GM18517 (cell line): ENCODE results near the gene KRT80.

Experiments used
- ATAC-seq: cut with Tn5 transposase; IDR thresholded peaks from one replicate; pipeline ENCODE4 v1.9.1; 2021; ENCODE audit warnings: mild to moderate bottlenecking, moderate library complexity; ENCODE audit not compliant: unreplicated experiment

Gene KRT80

GRCh38 chr12:52229836-52230343 lies 38.1 kb upstream of the KRT80 start:
- ATAC-seq: no peak

GRCh38 chr12:52228931-52229330 lies 37.1 kb upstream of the KRT80 start:
- no peak for ATAC-seq

GRCh38 chr12:52228366-52228765 lies 36.6 kb upstream of the KRT80 start:
- no peak for ATAC-seq

GRCh38 chr12:52227606-52228166 lies 35.9 kb upstream of the KRT80 start:
- ATAC-seq: no peak

- ATAC-seq: no peak
Measured at GRCh38 chr12:52226446-52226845, 34.6 kb upstream of the KRT80 start.

GRCh38 chr12:52225752-52226151 lies 33.9 kb upstream of the KRT80 start:
- ATAC-seq: no peak

GRCh38 chr12:52224151-52224550 lies 32.3 kb upstream of the KRT80 start:
- no peak for ATAC-seq

GRCh38 chr12:52223406-52224039 lies 31.7 kb upstream of the KRT80 start:
- no peak for ATAC-seq

- no peak for ATAC-seq
Measured at GRCh38 chr12:52222692-52223091, 30.9 kb upstream of the KRT80 start.

- no peak for ATAC-seq
Measured at GRCh38 chr12:52221912-52222457, 30.2 kb upstream of the KRT80 start.

- no peak for ATAC-seq
Measured at GRCh38 chr12:52221070-52221781, 29.4 kb upstream of the KRT80 start.

- ATAC-seq: no peak
Measured at GRCh38 chr12:52220477-52220876, 28.7 kb upstream of the KRT80 start.

- ATAC-seq: no peak
Measured at GRCh38 chr12:52218001-52218400, 26.2 kb upstream of the KRT80 start.

GRCh38 chr12:52217223-52217622 lies 25.4 kb upstream of the KRT80 start:
- no peak for ATAC-seq

GRCh38 chr12:52216807-52217206 lies 25.0 kb upstream of the KRT80 start:
- ATAC-seq: no peak

GRCh38 chr12:52216100-52216499 lies 24.3 kb upstream of the KRT80 start:
- no peak for ATAC-seq

- no peak for ATAC-seq
Measured at GRCh38 chr12:52215587-52216031, 23.8 kb upstream of the KRT80 start.

GRCh38 chr12:52214421-52214802 lies 22.6 kb upstream of the KRT80 start:
- ATAC-seq: no peak

- ATAC-seq: no peak
Measured at GRCh38 chr12:52213564-52214420, 22.0 kb upstream of the KRT80 start.

GRCh38 chr12:52212701-52213563 lies 21.1 kb upstream of the KRT80 start:
- no peak for ATAC-seq
